Measurements from ENCODE around the gene EEF1A2.

Gene EEF1A2

DNA sequence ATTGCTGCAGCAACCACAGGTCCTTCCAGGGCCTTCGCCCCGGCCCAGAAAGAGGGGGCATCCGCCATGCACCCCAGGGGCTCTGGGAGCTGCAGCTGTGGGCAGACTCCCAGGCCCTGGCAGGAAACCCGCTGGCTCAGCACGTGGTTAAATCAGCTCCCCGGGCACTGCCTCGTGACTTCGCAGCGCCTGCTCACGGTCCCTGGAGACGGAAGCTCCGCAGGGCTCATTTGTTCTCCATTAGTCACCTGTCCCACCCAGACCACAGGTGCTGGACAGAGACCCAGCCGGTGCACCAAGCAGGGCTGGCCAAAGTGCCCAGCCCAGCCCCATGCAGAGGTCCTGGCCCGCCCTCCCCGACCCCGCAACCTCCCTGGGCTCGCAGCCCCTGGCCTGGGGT lies 41.1 kb downstream of the EEF1A2 start:
- peak; percentile 6 for DNase-seq
- peaks cover 18% of the 10 kb centered on the region for H3K27me3 ChIP-seq (replicated peaks)
- in situ Hi-C loops (cut with HindIII; ENCODE audit: low pct_ligation_motif_present, low sequenced_read_pairs) = no loop called here
- TF ChIP-seq, protein P1, sequence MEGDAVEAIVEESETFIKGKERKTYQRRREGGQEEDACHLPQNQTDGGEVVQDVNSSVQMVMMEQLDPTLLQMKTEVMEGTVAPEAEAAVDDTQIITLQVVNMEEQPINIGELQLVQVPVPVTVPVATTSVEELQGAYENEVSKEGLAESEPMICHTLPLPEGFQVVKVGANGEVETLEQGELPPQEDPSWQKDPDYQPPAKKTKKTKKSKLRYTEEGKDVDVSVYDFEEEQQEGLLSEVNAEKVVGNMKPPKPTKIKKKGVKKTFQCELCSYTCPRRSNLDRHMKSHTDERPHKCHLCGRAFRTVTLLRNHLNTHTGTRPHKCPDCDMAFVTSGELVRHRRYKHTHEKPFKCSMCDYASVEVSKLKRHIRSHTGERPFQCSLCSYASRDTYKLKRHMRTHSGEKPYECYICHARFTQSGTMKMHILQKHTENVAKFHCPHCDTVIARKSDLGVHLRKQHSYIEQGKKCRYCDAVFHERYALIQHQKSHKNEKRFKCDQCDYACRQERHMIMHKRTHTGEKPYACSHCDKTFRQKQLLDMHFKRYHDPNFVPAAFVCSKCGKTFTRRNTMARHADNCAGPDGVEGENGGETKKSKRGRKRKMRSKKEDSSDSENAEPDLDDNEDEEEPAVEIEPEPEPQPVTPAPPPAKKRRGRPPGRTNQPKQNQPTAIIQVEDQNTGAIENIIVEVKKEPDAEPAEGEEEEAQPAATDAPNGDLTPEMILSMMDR (IDR thresholded peaks at IDR 0.05; ENCODE audit: low read depth, low read length, missing control alignments) = no peak
- H3K4me3 ChIP-seq (ENCODE audit: low read depth, low read length) = no peak overlapping the region
- H3K27ac ChIP-seq = no peak overlapping the region
- H3K36me3 ChIP-seq (replicated peaks) = no peaks in the 10 kb centered on the region

DNA sequence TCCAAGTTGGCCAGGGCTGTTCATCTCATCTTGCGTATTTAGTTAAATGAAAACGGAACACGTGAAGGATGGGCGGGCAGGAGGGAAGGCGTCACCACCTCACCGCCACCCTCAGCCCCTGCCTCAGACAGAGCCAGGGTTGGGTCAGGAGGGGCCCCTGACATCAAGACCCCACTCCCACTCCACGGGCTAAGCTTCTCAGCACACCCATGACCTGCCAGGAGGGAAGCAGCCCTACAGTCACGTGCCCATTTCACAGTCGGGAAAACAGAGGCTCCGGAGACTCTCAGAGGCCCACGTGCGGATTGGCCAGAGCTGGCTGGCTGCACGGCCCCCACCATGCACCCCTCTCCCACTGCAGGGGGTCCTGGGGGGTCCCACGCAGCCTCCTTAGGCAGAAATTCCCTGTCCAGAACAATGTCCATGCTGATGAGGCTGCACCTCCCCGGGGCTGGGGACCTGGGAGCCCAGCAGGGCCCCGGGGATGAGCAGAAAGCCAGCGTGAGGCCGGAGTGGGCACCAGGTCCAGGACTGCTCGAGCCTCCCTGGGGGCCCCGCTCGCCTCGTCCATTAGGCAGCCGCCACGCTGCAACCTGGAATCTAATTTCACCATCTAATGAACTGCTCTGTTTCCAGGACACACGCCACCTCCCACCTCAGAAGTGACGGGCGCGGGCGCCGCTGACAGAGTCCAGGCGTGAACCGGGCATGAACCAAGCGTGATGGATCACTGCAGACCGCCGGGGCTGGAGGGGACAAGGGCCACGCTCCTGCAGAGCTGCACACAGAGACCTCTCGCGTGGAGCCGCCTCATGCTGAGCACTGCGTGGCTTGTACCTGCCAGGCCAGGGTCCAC lies 42.2 kb downstream of the EEF1A2 start:
- no peak for DNase-seq
- in situ Hi-C loops (cut with HindIII; ENCODE audit: low pct_ligation_motif_present, low sequenced_read_pairs) = no loop called here
- Histone ChIP-seq H3K36me3 (replicated peaks) (no peaks in the 10 kb centered on the region), H3K27ac (no peak overlapping the region), H3K4me3 (ENCODE audit: low read depth, low read length) (no peak overlapping the region), H3K27me3 (replicated peaks) (peaks cover 14% of the 10 kb centered on the region)
- TF ChIP-seq, protein P1 (IDR thresholded peaks at IDR 0.05; ENCODE audit: low read depth, low read length, missing control alignments) = no peak

DNA sequence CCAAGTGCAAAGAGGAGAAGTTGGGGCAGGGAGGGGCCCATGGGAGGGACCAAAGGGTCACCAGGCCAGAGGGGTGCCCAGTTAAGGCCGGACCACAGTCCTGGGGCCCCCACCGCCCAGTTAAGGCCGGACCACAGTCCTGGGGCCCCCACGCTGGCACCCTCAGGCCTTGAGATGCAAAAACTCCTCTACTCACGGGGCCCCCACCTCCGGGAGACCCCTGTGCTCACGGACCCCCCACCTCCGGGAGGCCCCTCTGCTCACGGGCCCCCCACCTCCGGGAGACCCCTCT lies 43.4 kb downstream of the EEF1A2 start:
- no peak for DNase-seq
- TF ChIP-seq, protein P1 (IDR thresholded peaks at IDR 0.05; ENCODE audit: low read depth, low read length, missing control alignments) = no peak
- H3K27me3 ChIP-seq (replicated peaks) = peaks cover 14% of the 10 kb centered on the region
- H3K4me3 ChIP-seq (ENCODE audit: low read depth, low read length) = no peak overlapping the region
- in situ Hi-C loops (cut with HindIII; ENCODE audit: low pct_ligation_motif_present, low sequenced_read_pairs) = no loop called here
- no peak overlapping the region for H3K27ac ChIP-seq
- H3K36me3 ChIP-seq (replicated peaks) = no peaks in the 10 kb centered on the region

DNA sequence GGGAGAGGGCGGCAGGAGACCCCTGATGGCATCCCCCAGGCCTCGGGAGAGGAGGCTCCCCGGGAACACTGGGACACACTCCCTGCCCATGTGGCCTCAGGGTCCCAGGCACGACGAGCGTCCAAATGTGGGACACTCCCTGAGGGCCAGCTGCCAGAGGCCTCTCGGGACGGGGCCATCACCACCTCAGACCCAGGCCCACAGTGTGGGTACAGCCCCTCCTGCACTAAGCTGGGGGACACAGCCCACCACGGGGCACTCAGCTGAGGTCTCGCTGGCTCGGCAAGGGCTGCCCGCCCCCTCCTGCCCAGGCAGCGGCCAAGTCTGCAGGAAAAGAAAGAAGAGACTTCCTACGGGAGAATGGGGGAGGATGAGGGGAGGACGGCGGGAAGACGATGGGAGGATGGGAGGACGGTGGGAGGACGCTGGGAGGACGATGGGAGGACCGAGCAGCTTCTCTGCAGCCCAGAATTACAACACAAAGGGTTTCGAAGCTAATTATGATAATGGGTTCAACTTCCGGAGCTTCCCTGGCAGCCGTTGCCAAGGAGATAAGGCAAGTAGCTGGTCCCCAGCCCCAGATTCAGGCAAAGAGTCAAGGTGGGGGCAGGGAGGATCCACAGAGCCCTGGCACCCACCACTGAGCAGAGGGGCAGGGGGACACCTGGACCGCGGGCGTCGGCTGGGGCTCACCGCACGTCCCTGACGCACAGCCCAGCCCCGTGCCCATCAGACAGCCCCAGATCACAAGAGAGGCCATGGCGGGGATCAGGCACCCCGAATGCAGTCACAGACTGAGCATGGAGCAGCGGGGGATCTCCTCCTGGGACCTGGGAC lies 43.9 kb downstream of the EEF1A2 start:
- in situ Hi-C loops (cut with HindIII; ENCODE audit: low pct_ligation_motif_present, low sequenced_read_pairs) = no loop called here
- no peak overlapping the region for H3K27ac ChIP-seq
- DNase-seq = no peak
- peaks cover 14% of the 10 kb centered on the region for H3K27me3 ChIP-seq (replicated peaks)
- H3K36me3 ChIP-seq (replicated peaks) = no peaks in the 10 kb centered on the region
- TF ChIP-seq, protein P1 (IDR thresholded peaks at IDR 0.05; ENCODE audit: low read depth, low read length, missing control alignments) = no peak
- no peak overlapping the region for H3K4me3 ChIP-seq (ENCODE audit: low read depth, low read length)

DNA sequence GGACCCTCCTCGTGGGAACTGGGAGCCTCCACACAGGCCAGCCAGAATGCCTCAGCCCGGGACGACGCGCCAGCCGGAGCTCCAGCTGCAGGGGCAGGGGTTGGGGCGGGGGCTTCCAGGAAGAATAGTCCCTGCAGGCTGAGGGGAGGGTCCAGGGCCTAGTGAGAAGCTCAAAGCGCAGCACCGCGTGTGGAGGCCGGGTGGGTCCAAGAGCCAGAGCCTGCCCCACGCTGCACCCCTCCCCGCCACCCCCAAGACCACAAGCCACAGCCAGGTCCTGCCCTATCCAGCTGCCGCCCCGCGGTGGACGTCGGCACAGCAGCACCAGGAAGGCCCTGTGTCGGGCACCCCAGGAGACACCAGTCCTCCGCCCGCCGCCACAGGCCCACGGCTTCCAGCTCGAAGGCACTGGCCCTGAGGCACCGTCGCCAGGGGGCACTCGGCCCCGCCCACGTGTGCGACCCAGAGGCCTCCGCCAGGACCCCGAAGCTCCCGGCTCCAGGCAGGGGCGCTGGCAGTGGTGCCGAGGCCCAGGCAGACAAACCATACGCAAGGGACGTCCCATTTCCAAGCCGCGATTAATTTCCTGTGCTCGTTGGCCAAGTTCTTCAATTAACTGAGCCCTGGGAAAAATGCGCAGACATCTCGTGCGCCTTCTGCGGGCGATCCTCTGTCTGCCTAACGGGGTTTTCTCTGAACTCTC lies 45.9 kb downstream of the EEF1A2 start:
- Histone ChIP-seq H3K4me3 (ENCODE audit: low read depth, low read length) (no peak overlapping the region), H3K27me3 (replicated peaks) (peaks cover 16% of the 10 kb centered on the region), H3K27ac (no peak overlapping the region), H3K36me3 (replicated peaks) (no peaks in the 10 kb centered on the region)
- in situ Hi-C loops (cut with HindIII; ENCODE audit: low pct_ligation_motif_present, low sequenced_read_pairs) = no loop called here
- no peak for DNase-seq
- TF ChIP-seq, protein P1 (IDR thresholded peaks at IDR 0.05; ENCODE audit: low read depth, low read length, missing control alignments) = peak; percentile 18

Data from brain microvascular endothelial cell (primary cell).